GM21529 (cell line): ENCODE data around the gene ERMN.

Experiments used
- ATAC-seq: cut with Tn5 transposase; IDR thresholded peaks from one replicate; pipeline ENCODE4 v1.9.1; 2021; ENCODE audit not compliant: unreplicated experiment

ERMN gene

DNA sequence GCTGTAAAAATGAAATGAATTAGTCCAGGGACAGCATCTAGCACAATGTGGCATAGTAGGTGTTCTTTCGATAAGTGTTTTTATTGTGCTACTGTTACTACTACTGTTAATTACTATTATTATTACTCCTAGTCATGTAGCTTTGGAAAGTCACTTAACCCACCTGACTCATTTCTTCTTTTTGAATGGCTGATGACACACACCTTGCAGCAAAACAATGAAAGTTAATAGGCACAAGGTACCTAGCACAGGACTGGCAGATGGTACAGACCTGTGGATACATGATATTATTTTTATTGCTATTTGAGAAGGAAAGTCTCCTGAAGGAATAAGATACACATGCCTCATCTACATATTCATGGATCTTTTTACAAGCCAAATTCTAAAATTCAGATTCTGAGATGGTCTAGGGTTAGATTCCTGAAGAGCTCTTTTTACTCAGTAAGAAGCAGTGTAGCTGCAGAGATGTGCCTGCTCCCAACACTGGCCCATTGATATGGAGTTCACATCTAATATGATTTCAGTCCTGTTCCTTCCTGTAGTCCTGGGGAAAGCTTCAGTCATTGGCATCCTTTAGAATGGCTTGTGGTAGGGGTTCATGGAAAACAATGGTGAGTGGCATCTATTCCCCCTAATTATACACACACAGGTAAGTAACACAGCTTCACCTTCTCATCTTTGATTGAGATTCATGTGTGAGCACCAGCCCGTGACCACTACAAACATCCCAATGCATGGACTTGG, 7.9 kb upstream of the ERMN start:
- ATAC-seq, result no peak

DNA sequence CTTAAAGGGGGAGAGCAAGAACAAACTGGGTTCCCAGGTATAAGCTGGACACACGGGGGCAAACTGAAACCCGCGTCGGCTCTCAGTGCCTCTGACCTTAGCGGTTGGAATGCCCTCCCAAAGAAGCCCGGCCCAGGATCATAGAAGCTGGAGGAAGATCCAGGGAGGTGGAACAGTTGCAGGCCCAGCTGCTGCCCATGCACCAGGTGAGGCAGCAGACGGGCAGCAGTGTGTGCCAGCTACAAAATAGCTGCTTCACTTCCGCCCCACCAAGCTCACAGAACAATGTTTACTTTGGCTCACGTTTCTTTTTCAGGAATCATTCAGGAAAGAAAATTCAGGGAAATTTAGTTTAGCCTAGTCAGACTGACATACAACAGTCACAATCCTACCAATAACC, 3.9 kb upstream of the ERMN start:
- no peak for ATAC-seq

DNA sequence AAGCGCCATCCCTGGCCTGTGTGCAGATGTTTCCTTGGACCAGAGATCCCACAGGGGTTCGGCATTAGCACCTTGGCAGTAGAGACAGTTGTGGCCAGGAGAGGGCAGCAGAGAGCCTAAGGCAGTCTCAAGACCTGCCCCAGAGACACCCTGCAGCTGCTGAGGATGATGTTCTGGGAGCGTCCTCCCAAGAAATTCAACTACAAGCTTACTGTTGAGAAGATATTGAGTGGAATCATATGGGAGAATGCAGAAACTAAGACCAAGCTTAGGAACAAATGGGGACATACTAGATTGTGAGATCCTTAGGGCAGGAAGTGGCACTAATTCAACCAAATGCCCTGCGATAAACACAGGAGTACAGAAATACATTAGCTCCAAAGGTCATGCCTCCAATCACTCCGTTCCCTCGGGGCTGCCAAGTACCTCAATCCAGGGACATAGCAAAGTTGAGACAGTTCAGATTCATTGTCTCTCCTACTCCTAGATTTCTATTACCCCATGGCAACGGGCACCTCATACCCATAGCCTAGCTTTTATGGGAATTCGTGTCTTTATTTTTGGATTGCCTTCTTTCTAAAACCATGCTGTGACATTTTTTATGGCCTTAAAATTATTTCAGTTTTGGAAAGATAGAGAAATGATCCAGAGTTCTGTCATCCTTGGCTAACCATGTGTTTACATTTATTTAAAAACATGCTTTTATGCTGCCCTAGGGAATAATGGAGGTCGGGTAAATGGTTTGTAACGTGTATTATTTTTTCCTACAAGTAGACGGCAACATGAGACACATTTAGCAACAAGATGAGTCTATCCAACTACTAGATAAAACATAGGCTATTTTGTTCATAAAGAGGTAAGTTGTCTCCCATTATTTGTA, 2.2 kb upstream of the ERMN start:
- peak; percentile 99 for ATAC-seq

DNA sequence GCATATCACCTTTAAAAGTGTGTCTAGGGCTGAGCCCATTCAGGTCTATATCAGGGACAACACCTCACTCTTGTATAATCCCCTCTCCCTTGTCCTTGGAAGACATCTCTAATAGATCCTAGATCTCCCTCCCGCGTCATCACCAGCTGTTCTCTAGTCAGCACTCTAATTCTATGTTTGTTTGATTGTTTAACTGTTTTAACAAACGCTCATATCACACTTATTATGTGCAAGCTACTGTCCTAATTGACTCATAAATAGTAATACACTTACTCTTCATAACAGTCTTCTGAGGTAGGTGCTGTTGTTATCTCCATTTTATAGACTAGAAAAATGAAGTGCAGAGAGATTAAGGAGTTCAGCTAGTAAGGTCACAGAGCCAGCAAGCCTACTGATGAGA, 1.6 kb upstream of the ERMN start:
- no peak for ATAC-seq

DNA sequence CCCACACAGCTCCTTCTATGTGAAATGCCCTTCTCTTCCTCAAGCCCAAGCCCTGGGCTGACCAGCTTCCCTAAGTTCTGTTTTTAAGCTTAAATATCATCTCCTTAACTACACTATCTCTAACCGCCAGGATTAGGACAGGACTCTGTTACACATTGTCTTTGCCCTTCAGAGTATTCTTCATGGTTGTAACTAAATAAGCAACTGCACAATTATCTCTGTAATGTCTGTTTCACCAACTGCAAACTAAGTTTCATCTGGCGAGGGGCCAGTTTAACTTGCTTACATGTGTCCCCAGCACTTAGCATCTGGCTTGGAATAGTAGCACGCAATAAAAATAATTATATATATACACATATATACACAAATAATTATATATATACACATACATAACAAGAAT, 1.1 kb upstream of the ERMN start:
- ATAC-seq, result no peak

DNA sequence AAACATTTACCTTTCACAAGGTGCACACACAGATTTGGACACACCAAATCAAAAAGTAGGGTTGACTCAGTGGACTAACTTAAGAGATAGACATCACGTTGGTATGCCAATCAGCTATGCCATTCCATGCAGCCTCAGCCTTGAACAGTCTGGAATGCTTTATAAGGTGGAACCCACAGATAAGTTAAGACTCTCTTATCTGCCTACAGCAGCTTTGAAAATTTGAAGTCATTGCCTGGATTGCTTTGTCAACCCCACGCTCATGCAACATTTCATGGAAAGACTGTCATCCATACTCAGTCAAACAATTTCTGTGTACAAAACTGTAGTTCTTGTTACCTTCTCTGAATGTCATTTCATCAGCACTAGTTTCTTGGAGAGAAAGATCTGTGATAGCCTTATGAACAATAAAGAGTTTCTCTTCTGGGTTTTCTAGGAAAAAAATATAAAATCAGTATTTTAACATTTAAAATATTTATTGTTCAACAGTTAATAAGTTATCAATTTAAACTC, 1.2 kb downstream of the ERMN start:
- no peak for ATAC-seq

DNA sequence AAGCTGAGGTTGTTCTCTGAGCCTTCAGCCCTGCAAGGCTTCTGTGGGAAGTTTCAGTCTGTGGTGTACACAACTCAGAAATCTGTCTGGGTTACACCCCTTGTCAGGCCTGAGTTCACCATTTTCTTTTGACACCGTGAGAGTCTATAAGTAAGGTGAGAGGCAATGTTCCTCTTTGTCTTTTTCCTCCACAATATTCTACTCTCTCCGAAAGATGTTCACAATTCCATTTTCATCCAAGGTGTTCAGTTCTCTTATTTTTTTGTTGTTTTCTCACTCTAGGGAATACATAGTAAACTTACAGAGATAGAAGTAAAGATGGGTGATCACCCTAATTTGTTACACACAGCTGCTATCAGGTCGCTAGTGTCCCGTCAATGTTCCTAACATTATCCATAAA, 3.2 kb downstream of the ERMN start:
- no peak for ATAC-seq

DNA sequence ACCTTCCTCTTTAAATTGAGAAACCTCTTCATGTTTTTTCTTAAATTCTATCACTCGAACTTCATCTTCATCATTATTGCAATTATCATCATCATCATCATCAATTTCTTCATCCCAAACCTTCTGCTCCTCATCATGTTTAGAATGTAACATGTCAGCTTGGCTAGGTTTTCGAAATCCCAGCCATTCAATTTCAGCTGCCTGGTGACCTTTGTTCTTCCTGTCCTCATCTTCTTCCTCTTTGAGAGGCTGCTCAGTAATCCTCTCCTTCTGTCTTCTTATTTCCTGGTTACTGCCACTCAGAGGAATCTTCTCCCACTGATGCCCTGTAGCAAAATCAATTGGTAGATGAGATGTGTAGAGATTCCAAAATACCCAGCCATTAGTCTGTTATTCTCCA, 4.2 kb downstream of the ERMN start:
- no peak for ATAC-seq

DNA sequence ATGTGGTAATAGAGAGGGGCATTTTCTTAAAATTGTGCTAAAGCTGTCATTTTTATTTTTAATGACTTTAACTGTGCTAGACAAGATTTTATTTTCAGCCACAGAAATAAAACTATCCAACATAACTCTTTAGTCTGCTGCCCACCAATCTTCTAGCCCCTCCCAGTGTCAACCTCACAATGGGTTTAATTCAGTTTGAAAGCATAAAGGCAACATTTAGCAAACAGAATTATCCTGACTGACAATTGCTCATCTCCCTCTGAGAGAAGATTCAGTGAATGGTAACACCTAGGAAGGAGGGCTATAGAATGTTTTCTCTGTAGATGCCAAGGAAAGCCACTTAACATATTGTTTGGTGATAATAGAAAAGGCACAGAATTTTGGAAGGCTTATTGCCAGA, 5.2 kb downstream of the ERMN start:
- ATAC-seq, result no peak

DNA sequence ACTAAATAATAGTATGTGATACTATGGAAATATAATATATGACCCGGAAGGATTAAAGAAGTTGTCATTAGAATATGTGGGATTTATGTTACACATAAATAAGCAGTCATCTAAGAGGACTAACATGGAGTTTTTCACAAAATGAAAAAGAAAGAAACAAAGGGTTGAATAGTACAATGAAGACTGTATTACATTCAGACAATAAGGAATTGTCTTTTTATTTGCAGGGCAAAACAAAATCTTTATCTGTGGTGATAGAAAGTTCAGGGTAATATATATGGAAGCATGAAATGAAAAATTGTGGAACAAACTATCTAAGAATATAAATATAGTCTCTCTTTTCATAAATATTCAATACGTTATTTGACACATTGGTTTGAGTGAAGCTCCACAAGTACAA, 5.8 kb downstream of the ERMN start:
- ATAC-seq, result no peak

DNA sequence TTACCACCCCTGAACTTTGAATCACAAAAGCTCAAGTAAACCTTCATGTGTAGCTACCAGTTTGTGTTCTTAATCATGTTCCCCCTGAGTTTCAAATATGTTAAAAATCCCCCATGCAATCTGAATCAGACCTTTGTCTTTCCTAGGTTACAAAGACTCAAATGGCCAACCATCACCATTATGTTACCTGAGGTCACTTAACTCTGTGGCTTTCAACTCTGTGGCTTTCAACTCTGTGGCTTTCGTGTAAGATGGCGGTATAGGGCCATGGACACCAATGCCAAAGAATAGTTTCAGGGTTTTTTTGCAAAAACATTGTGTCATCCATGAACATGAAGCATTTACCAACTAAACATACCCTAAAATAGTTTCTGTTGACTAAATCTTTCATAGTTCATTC, 6.7 kb downstream of the ERMN start:
- ATAC-seq, result no peak

DNA sequence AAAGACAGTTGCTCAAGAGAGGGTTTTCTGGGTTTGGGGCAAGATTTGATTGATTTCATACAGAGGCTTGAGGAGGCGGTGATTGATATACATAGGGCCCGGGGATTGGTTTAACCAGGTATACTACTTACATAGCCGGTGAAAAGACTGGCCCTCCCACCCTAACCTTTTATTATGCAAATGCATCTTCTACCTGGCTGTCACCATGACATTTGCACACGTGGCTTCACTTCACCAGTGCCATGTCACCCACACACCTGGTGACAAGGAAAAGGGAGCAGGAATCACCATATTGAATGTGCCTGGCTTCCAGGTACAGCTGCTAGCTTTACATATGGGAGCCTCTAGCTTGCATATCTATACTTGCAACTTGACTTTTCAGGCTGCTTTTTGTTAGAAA, 9.7 kb downstream of the ERMN start:
- ATAC-seq, result no peak

DNA sequence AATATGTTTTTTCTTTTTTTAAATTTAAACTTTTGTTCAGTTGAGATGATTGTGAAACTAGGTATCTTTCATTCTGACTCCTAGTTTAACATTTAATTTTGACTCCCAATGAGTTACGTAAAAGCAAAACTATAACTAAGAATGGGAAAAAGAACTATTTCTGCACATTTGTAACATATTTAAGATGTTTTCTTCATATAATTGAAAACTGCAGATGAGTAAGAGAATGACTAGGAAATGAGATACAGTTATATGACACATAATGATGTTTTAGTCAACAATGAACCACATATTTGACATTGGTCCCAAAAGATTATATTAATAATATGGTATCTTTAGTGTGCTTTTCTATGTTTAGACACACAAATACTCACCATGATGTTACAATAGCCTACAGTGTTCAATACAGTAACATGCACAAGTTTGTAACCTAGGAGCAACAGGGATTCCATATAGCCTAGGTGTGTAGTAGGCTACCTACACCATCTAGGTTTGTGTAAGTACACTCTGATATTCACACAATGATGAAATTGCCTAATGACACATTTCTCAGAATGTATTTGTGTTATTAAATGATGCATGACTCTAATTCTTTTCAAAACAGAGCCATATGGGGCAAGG, 12.6 kb downstream of the ERMN start:
- ATAC-seq, result no peak

DNA sequence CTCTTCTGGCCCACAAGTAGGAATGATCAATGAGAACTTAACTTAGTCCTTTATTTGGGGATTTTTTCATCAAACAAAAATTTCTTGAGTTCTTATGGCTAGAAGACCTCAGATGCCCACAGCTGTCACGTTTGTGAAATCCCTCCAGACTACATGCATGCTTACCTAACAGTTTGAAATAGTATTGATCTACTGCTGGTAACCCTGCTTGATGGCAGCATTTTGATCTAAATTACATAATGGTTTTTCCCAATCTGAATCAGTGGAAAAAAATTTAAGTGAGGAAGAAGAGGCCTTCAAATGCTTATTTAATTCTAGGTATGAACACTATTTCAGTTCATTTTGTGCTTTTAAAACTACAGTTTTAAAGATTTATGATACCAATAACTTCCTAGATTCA, 13.9 kb downstream of the ERMN start:
- no peak for ATAC-seq

DNA sequence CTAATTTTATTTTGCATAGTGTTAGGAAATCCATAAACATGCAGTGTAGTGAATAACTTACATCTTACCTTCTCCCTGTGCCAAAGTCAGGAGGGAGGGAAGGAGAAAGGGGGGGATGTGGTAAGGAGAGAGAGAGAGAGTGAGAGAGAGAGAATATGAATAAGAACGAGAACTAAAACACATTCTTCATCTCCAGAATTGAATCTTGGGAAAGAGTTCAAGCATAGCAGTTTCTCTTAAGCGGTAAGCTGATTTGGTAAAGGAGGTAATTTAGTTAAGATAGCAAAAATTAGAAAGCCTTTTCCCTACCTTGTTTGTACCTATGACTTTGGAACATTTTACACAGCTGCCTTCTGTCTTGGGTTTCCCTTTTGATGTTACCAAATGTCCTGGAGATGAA, 15.7 kb downstream of the ERMN start:
- ATAC-seq, result no peak

DNA sequence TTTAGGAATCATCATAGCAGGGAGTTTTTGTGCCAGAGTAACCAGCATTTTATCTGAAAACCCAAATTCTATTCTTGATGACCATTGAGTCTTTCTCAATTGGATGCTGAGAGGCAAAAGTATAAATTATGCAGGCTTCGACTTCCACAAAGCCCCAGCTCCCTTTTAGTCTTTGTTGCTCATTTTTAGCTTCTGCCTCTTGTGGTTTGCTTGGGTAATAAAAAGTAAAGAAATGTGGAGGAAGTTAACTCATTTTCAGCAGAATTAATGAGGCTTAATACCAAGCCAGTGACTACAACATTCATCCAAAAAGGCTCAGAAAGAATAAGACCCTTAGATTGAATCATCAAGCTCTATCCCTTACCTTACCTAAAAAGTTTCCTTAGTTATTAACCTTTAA, 18.6 kb downstream of the ERMN start:
- ATAC-seq, result no peak

DNA sequence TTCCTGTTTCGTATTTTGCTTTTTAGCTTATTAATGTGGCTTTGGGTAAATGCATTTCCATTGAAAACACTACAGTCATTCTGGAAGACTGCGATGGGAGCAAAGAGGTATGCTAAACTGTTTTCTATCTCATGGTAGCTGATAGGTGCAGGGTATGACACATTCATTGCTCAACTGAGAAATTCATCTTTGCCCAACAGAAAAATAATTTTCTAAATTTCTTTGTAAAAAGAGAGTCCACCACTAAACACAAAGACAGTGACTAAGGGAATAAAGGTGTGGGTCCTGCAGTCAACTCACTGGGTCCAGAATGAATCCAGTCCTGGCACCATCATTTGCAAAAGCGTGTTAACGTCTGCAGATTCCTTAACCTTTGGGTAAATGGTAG, 19.9 kb downstream of the ERMN start:
- no peak for ATAC-seq

DNA sequence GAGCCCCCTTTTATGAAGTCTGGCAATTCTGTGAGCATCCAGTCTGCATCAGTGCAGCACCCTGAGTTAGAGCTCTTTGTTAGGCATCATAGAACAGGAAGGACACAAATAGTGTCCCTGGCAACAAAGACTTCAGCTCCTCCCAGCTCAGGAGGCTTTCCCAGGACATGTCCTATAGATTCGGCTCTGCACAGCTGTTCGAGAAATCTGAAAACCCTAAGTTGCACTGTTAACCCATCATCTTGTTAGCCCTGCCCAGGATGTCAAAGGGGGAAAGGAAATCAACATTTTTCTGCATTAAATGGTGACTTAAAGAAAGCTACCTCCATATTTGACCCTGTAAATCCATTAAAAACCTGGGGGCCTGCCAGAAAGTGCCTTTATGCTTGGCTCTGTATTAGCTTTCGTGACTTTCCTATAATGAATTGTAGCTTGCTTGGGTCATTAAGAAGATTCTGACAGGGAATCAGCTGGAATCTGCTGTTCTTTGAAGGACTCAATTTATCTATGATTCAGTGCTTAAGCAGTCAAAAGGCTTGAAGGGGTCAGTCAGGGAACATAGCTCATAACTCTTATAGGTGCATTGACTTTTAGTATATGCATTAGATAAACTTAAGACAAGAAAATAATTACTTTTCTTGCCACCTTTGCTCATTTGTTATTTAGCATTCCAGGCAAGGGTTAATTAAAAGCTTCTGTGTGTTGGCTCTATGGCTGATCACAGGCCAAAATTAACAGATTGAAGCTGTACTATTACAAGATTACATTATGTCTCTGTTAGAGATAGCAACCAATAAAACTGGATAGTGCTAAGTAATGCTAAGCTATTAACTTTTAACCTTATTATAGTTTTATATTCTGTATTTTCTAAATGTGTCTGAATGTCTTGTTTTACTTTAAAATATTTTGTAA, 20.6 kb downstream of the ERMN start:
- ATAC-seq, result no peak

DNA sequence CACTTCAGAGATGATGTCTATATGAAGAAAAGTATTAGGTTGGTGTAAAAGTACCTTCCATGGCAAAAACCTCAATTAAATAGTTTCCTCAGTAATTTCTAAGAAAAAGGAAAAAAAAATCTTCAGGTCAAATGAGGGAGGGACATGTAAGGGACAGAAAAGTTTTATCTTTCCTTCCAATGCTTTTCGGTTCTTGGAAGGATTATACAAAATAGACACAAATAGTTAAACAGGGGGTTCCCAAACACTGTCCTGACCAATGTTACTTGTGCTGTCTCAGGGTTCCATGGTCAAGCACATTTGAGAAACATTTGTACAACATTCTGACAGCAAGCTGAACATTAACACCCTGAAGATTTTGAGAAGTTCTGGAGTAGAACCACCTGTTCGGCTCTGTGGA, 22.0 kb downstream of the ERMN start:
- no peak for ATAC-seq

DNA sequence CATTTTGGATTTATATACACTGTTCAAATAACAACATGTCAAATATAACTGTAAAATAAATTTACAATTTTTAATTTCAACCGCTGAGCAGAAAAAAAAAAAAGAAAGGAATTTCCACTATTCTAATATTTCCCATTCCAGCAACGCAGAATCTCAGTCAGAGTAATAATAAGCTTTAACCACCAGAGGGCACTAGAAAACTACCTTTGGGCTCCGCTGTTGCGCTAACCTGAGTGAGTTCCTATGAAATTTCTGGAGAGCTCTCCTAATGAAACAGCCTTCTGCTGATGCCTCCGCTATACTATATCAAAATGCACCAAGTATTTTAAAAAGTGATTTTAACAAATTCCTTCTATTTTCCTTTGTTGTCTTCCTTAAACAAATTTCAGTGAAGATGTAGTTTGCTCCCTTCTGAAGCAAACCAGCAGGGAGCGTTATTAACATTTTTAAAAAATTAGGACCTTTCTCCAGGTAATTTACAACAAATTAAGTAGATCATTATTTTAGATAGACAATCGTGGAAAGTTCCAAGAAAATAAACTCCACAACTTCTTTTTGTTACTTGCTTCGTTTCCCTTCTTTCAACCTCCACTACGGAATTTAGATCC, 23.0 kb downstream of the ERMN start:
- peak; percentile 83 for ATAC-seq
